ENCODE data around the gene EBPL.
A peak's percentile ranks its signal among the peaks of the same experiment; 100 is the strongest.

Gene EBPL

DNA sequence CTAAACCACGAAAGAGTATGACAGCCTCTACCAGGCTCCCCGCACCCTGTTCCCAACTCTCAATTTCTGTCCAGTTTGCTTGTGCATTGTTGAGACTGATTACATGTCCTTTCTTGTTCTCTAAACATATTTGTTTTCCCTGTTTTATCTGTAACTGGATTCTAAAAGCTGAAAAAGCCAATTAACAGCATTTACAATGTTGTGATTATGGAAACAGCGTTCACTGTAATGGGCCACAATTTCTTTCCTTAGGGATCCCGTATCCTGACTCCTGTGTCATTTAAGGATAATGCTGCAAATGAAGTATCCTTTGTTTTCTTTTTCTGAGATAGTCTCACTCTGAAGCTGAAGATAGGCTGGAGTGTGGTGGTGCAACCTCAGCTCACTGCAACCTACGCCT lies 20.5 kb downstream of the EBPL start:
- no peak for DNase-seq

DNA sequence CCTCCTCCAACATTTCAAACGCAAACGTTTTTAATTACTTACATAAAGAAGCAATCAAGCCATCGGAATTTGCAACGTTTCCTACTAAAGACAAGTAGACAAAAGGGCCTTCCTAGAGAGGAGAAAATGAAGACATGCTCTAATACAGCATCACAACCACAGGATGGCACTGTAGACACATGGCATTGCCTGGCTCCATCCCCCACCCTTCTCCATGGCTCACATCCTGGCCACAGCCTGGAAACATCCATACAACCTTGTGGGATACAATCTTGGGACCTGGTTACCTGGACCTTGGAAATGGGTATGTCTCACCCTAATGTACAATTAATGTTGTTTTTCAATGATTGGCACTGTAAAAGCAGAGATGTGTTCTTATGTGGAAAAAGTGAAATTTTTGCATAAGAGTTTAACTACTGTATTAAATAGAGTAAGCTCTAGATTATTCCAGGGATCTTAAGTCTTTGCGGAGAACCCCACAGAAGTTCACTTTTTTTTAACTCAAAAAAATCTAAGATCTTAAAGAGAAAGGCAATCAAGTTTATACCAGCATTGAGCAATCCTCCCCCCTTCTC lies 21.5 kb downstream of the EBPL start:
- peak; percentile 21 for DNase-seq

DNA sequence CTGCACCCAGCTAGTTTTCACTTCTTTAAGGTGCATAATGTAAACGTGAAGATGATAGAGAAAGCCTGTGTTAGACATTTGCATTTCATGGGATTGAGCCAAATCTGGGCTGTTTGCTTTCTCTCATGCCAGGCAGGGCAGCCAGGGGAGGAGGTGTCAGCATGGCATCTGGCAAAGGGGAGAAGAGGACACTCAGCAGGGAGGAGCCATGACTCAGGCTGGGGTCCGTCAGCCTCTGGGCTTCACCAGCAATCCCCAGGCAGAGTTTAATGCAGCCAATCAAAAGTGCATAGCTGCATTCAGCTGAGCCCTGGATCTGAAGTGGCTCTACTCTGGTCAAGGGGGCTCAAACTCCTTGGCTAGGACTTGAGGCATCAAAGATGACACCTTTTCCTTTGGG lies 23.5 kb downstream of the EBPL start:
- DNase-seq: no peak

DNA sequence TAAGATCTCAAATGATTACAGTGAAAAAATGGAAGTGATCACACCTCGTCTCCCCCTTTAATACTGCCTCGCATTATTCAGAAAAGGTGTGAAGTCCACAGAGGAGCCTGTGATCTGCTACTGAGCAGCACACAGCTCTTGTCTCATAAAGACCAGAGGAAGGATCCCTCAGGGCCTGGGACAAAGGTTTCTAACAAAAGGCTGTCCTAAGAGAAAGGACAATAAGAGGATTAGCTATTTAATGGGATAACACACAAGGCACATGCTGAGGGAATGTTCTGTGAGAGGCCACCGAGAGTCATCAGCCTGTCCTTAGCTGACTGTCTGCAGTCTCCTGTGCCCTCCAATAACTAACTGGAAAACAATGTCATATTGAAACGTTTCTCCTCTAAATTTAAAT lies 26.7 kb downstream of the EBPL start:
- DNase-seq: no peak

DNA sequence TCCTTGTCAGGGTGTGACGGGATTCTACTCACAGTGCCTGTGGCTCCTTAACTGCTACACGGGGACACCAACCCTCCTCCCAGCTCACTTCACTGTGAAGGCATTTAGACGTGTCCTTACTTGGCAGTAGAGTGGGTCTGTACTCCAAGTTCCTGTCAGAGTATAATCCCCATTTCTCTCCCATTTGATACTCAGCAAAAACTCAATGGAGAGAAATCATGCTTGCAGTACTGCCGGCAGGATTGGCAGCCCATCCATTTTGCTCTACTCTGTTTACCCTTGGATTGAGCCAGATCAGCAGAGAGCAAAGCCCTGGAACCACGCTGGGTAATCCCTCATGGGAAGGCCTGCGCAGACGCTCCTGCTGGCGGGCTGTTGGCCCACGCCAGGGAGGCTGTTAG lies 34.0 kb downstream of the EBPL start:
- DNase-seq: no peak

DNA sequence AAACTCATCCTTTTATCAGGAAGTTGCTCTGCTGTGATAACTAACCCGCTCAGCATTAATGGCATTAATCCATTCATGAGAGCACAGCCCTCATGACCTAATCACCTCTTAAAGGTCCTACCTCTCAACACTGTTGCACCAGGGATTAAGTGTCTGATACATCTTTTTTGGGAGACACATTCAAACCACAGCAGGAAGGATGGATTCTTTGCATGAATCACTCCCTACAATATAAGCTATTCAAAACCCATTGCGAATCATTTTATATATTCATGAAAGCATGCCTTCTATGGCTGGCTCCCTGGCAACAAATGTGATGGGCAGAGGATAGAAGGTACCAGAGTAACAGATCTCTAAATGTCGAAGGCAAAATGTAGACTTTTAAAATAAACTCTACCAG lies 35.4 kb downstream of the EBPL start:
- no peak for DNase-seq

DNA sequence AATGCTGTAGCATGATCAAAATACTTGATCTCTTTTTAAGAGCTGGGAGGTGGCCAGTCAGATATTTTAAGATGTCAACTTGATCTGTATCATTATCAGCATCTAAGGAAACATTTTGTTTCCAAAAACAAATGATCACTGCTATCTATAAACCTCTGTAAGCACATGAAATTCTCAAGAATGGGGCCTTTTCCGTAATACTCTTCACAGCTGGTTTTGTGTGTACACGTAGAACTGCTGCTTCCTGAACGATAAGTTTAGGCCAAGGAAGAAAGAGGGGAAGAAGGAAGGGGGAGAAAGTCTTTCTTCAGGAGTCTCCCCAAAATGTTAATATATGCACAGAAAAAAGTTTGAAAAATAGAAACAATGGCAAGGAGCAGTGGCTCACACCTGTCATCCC lies 37.3 kb downstream of the EBPL start:
- no peak for DNase-seq

DNA sequence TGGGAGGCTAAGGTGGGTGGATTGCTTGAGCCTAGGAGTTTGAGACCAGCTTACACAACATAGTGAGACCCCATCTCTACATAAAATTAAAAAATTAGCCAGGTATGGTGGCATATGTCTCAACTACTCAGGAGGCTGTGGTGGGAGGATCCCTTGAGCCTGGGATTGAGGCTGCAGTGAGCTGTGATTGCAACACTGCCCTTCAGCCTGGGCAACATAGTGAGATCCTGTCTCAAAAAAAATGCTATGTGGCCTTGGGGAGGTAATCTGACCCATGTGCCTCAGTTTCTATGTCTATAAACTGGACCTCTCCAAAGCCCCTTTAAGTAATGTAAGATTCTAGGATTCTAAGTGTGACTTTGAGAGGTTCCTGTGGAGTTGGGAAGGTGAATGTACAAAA lies 37.8 kb downstream of the EBPL start:
- no peak for DNase-seq

DNA sequence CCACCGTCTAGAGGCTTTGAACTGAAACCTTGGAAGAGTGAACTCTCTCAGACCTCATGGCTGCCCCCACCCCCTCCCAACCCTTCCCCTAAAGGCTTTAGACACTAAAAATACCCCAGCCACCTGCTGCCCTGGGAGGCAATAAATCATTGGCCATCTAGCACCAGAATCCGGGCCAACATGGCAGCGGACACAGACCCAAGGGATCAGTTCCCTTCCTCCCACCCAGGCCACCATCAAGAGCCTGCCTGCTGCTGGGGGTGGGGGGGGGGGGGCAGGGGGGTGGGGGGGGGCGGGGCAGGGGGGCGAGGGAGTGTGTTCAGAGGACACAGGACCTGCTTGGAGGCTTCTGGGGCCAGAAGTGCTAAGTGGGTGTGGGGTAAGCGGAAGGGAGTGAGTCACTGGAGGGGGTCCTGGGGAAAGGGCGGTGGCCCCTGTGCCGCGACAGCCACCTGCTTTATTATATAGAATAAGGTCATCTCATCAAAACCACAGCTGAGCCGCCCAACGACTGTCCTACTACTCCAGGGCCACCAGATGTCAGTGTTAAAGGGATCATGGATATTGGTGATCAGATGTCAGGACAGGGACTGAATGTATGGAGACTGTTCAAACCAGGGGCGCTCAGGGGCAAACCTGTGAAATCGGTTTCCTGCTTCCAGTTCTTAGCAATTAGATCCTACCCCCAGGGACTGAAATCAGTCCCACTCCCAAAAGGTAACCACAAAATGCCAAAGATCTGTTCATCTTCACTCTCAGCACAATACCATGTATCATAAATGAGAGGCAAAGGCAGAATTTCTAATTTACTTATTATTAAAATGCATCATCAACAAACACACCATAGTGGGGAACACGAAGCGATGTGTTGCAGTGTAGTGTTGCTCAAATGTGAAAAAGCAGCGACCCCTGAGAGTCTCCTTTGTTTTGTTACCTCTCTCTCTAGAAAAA lies 38.7 kb downstream of the EBPL start:
- DNase-seq: peak; percentile 37

DNA sequence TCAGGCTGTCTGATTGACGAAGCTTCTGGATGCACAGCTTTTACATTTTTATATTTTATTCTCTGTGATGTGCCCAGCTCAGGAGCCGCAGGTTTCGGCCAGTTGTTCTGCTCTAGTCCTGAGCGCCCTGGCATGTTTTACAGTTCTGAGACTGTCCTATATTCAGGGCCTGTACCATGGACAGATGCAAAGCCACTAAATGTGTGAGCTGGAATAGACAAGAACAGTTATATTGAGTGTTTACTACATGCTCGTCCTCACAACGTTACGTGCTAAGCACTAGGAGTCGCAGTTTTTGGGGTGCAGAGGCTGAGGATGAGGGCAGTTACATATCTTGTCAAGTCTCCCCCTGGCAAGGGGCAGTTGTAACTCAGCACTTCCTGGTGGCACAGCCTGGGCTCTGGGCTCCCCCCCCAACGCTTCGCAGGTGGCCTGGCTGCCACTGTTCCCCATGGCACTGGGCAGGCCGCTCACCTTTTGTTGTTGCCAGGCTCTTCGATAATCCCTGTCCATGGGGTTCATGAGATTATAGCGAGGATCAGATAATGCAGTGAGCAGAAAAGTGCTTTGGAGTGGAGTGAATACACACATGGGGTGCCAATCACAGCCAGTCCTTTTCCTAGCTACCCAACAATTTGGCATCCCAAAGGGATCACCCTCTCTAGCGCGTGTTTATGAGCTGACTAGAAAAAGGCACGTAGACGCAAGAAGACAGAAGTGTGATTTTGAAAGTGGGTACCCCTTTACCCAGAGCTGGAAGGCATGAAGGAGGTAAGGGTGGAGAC lies 39.5 kb downstream of the EBPL start:
- DNase-seq: no peak

DNA sequence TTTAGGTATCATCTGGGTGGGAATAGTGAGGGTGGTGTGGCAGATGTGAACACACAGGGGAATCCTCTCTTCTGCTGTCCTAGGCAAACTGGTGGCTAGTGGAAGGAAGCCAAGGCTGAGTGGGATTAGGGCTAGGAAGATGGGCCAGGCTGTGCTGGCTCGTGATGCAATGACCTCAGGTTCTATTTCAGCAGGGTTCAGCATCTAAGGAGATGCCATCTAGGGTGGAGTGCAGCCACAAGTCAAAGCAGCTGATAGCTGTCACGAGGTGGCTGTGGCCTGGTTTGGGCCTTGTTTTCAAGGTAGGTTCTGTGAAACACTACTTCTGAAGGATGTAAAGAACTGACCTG lies 41.3 kb downstream of the EBPL start:
- no peak for DNase-seq

DNA sequence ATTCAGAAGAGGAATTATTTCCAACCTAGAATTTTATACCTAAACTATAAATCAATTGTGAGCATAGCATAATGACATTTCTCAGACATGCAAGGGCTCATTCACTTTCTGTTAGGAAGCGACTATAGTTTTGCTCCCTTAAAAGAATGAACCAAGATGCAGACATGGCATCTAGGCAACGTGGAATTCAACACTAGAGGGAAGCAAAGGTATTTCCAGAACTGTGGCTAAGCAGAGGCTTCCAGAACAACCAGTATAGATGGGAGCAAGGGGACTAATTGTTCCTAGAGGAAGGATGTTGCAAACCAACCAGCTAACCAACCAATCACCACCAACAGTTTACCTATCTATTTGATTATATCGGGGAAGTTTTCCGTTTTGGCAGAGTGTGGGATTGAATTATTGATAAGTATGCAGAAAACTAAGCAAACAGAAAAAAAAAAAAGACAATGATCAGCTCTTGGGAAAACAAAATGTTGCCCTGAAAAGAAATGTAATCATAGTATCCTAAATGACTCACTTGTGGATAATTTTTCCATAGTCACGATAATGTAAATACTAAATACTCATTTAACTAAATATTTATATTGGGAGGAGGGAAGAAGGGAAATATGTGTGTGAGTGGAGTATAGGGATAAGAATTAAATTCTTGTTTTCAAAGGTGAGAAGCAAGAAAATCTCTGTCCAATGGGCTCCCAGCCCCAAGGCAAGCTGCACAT lies 41.9 kb downstream of the EBPL start:
- peak; percentile 0 for DNase-seq

DNA sequence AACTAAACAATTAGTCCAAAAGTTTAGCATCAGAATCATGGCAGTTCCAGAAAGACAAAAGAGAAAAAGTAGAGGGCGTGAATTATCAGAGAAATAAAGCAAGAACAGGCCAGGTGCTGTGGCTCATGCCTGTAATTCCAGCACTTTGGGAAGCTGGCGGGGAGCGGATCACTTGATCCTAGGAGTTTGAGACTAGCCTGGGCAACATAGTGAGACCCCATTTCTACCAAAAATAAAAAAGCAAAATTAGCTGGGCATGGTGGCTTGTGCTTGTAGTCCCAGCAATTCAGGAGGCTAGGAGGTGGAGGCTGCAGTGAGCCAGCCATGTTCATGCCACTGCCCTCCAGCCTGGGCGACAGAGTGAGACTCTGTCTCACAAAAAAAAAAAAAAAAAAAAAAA lies 44.6 kb downstream of the EBPL start:
- no peak for DNase-seq

DNA sequence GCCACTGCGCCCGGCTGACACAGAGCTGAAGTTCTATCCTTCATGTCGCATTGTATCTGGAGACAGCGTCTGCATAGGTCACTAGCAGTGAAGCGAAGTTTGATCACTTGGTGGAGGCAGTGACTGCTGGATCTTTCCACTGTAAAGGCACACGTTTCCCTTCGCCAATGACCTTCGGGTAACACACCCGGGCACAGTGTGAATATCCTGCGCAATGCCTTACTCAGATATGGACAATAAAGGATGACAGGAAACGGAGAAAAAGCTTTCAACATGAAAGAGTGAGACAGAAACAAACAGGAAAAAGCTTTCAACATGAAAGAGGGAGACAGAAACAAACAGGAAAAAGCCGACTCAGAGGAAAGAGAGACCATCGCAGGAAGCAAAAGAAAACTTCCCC lies 45.8 kb downstream of the EBPL start:
- no peak for DNase-seq

DNA sequence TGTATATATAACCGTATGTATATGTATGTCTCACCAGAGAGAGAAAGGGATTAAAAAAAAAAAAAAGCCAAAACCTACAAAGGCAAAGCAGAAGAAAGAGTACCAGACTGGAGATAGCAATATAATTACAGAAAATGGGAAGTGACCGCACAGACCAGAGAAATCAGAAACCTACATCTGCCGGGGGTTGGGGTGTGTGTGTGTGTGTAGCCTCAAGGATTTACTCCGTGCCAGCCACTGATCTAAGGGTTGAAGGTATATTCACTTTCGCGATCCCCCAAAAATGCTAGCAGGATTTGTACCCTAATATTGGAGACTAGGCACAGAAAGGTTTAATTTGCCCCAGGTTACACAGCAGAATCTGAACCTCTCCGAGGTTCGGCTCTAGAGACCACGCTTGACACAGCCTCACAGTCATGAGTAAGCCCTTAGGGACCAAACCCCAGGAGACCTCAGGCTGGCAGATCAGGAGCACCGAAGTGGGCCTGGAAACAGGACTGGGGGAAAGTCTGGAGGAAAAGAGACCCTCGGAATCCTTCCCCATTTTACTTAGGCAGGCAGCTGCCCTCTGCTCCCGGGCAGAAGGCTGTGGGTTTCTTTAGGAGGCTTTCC lies 48.1 kb downstream of the EBPL start:
- DNase-seq: no peak

DNA sequence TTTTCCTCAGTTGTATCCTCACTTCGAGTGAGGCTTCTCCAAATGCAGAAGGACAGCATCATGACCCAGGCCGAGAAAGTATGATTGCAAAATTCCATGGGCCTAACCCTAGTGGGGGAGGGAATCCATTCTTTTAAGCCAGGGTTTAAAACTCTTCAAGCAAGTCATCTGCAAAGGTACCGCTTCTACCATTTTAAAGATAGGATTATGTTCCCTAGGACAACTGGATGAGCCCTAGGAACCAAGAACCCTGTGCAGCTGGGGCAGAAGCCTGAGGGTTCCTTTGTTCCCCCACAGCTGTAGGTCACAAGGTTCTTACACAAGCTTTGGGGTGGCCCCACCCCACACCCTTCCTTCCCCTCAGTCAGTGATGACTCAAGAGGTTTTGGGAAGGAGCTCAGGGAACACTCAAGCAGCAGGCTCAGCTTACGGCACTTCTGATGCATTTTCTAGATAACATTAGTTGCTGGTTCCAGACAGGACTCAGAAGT lies 49.4 kb downstream of the EBPL start:
- no peak for DNase-seq

DNA sequence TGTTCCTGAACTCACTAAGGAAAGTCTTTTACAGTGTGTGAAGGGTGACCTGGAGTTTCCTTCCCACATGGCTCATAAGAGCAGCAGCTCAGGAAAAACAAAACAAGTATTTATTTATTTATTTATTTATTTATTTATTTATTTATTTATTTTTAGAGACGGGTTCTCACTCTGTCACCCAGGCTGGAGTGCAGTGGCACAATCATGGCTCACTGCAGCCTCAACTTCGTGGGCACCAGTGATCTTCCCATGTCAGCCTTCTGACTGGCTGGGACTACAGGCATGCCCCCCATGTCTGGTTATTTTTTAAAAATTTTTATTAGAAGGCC lies 52.6 kb downstream of the EBPL start:
- no peak for DNase-seq

DNA sequence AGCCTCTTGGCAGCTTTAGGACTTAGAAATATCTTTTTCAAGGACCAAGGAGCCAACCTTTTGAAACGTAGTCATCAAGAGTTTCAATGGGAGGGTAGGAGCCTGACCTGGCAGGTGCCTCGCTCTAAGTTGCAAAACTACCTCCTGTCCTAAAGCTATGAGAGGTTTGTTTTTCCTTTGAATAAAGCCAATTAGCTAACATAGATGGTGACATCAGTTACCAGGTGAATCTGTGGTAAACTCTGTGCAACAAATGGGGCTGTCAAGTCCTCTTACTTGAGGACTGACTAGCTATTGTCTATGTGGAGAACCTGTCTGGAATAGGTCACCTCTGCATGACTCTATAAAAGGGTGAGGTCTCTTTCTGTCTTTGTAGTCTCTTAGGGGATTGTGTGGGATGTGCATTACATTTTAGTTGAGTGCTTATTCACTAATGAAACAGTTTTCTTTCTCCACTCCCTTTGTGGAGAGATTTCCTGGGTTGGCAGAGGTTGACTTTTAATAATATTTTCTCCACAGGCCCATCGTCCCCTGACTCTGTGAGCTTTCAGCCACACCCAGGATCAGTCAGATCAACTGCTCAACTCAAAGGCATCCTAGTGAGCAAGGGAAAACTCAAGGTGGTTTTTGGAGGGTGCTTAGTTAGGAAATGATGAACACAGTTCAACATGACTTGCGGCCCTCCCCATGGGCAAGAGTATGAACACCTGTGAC lies 53.1 kb downstream of the EBPL start:
- no peak for DNase-seq

DNA sequence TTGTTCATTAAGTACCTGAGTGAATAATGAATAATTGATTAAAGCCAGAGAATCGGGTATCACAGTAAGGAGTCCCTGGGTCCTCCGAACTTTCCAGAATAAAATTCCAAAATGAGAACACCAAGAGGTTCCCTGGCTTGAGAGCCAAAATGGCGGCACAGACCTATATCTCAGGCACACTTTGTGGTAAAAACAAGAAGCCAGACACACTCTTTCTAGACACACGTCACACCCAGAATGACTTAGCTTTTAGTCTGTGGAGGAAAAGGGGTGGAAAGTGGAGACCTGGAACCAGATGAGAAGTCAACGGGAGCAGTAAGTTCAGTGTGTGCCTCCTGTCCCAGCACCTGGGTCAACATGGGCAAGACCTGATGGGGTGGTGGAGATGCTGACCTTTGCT lies 54.6 kb downstream of the EBPL start:
- no peak for DNase-seq

DNA sequence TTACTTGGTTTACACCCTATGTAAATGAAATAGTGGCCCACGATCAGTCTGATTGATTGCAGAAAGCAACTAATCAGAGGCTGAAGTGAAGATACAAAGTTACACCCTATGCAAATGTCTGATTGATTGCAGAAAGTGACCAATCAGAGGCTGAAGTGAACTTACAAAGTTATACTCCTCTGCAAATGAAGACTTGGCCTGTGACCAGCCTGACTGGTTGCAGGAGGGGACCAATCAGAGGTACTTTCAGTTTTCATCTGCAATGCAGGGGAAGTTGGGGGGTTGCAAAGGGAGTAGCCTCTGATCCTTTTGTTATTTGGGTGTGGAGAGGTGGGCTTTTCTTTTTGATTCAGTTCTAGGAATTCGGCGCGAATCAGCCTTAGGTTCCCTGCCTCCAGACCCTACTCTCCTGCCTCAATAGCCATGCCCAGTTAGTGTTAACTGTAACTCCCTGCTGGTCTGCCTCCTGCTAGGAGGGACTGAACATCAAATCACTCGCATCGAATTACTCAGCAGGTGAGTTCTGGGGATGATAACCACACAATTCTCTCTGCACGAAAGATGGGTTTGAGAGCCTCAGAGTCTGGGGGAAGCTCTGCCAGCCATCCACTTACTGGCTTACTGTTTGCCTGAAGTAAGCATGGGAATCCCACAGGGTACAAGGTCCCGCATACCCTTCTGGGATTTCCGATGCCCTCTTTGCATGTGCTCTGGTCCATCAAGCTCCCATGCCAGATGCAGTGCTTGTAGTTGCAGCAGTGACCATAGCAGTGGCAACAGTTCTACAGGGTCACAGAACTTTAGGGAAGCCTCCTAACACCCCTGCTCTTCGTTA lies 55.5 kb downstream of the EBPL start:
- no peak for DNase-seq

DNA sequence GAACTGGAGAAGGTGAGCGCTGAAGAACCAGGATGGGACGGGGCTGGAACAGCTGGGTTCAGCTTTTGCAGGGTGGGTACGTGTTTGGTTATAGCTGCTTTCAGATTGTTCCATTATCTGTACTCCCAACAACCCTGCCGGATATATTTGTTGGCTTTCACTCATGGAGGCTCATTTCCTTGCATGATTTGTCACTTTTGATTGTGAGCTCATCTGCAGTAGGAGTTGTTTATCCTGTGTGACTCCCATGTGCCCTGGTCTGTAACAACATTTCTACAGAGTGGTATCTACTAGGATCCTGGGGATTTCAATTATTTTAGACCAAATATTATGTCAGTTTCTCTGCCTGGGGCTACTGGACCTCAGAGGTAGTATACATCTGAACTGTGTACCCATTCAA lies 57.6 kb downstream of the EBPL start:
- DNase-seq: no peak

Data from DMS 273 treated with DMSO at 0.1 percent for 48 hours (cell line).